T follicular helper cell (primary cell): ENCODE data around the gene C6.
"Not testable (repeated sequence)": the region's sequence is repeated elsewhere in the genome, so short reads cannot be mapped to it uniquely, and the experiment has no call there.

Experiments used
- DNase-seq: peaks from one replicate; pipeline ENCODE4 v3.0.0-alpha.2; 2020; ENCODE audit warnings: low read depth

Gene C6

DNA sequence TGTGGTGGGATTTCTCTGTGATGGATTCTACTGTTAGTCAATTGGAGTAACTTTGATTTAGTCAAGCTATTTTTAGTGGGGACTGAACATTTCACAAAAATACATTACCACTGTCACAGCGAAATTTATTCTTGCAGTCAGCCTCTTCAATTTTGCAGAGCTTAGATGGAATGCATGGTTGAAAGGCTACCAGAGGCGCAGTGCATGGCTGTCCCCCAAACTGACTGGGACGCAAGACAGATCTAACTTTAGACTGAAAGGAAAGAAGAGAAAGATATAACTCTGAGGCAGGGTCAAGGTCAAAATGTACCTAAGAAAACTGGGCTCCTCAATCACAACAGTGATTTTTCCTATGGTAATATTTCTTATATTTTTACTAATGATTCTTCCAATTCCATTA lies 13.7 kb downstream of the C6 start:
- no peak for DNase-seq

DNA sequence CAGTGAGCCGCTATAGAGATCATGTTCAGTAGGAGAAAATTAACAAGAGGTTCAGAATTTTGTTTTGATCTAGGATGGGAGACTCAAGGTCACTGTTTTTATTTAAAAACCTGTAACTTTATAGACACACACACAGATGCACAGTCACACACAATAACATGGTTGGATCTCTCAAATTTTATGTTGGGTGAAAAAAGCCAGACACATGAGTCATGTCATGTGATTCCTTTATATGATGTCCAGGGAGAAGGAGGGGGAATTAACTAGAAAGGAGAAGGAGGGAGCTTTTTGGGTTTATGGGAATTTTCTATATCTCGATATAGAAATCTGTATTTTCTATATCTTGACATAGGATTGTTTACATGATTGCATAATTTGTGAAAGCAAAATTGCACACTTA lies 17.1 kb downstream of the C6 start:
- no peak for DNase-seq

DNA sequence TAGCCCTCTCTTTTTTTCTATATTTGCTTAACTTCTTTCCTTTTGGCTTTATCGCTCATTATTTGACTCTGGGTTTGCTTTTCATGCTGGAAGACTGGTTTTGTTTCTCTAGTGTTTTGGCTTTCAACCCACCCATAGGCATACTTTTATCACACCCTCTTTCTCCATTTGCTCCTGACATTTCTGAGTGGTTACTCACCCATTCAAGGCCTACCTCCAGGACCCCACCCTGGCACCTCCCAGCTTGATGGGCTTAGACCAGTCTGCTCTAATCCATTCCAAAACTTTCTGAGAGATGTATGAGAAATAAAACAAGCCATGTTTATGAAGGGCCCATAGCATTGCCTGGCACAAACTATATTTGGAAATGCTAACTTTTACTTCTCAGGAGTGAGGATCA lies 18.1 kb downstream of the C6 start:
- no peak for DNase-seq

DNA sequence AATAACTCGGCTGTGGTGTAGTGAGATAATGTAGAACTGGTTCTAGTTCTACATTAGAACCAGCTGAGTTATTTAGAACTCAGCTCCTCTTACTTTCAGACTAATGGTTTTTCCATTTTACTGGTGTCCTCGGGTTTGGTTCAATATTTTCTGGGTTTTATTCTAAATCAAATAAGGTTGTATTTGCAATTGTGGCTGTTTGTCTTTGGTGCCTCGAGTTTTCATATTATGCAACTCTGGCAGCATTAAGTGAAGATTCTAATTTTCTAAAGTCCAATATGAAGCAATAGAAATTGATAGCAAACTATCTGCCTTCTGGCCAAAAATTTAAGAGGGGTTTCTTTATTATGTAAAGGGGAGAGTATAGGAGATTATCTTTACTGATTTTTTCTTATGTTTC lies 19.0 kb downstream of the C6 start:
- DNase-seq: no peak

DNA sequence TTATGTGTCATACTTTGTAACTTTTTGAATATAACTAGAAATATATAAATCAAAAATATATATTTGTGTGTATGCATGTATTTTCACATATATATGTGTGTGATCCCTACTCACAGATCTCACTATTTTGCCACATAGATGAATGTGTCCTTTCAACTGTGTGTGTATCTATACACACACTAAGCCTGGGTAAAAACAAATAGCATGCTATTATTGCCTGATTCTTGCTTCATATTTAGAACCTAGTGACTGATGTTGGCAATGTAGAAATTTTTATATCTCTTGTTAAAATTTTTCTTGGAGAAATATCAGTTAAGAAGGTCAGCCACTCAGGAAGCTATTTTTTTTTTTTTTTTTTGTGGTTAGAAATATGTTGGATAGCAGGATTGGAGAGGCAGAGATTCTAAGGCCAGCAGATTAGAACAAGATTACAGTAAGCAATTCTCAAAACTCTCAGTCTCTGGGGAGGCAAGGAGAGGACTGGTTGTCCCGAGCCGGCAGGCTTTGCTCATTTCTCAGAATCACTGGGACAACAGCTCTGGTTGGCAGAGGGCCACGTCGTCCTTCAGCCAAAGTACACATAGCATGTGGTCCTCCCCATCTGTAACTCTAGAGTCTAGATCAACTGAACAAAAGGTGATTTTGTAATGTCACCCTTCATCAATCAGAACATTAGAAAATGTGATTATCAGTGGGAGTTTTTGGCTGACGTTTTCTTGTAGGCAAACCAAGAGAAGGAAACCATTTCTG lies 19.7 kb downstream of the C6 start:
- DNase-seq: no peak

DNA sequence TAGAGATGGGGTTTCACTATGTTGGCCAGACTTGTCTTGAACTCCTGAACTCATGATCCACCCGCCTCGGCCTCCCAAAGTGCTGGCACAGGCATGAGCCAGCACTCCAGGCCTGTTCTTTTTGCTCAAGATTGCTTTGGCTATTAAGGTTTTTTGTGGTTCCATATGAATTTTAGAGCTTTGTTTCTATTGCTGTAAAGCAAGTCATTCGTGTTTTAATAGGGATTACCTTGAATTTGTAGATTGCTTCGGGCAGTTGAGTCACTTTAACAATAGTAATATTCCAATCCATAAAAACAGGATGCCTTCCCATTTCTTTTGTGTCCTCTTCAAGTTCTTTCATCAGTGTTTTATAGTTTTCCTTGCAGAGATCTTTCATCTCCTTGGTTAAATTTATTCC lies 22.1 kb downstream of the C6 start:
- DNase-seq: no peak

DNA sequence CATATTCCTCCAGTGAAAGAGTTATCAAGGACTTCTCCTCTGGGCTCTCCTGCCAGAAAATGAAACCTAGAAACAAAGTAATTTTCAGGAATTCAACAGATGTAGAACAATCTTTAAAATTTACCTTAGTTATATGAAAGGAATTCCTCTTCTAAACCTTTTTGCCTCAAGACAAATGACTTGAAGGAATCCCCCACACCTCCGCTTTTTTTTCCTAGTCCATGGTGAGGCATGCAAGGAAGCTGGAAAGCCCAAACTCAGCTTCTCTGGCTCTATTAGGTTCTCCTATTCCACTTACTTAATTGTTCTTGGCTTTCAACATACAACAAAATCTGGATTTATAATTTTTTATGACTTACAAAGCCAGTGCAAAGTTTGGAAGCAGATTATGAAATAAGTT lies 27.2 kb downstream of the C6 start:
- DNase-seq: no peak

DNA sequence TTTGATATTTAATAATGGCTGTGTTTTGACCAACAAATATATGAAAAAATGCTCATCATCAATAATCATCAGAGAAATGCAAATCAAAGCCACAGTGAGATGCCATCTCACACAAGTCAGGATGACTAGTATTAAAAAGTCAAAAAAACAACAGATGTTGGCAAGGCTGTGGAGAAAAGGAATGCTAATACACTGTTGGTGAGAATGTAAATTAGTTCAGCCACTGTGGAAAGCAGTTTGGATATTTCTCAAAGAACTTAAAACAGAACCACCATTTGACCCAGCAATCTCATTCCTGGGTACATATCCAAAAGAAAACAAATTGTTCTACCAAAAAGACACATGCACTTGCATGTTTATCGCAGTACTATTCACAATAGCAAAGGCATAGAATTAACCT lies 30.0 kb downstream of the C6 start:
- not testable (repeated sequence) for DNase-seq

DNA sequence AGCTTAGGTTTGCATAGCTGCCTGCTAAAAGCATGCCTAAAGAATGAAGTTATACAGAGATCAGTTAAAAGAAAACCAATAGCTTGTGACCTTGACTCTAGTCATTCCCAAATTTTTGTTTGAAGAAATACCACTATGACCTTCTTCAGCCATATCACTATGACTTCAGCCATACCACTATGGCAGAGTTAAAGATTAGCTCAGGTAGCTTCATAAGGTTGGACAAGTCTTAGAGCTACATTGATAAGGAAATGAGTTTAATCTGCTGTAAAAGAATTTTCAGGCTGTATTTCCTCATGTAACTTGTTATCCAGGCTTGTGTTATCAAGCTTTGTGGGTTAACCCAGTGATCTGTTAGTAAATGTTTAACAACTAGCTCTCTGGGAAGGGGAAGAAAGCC lies 30.7 kb downstream of the C6 start:
- DNase-seq: no peak

DNA sequence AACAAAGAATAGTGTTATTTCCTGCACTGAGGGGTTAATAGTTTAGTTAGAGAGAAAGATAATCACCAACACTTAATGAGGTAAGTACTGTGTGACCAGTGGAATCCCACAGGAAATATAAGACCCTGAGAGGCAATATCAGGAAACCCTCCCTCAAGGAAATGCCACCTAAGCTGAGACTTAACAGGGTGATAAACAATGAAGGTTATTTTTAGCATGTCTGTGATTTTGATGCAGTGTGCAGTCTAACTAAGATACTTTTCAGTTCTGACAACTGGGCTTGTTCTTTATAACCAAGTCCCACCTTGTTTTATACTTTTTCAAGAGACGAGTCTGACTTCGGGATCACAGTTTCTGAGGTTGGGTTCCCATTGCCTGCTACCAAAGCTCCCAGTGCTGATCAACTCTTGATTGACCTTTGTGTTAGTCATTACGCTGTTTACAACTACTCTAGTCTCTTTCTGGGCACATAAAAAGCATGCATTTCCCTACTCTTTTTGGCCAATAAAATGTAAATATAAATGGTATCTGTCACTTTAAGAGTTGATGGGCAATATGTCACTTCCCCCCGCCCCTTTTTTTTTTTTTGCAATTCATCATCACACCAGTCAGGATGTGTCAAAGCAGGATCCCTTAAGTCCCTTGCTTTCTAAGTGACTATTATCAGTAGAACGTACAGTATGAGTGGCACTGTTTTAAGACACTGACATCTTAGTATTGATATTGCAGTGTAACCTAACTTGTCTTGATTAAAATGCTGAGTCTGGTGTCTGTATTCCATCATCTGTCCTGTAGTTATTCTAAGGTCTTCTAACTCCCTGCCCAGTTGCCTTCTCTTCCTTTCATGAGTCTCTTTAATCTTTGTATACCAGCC lies 31.4 kb downstream of the C6 start:
- no peak for DNase-seq

DNA sequence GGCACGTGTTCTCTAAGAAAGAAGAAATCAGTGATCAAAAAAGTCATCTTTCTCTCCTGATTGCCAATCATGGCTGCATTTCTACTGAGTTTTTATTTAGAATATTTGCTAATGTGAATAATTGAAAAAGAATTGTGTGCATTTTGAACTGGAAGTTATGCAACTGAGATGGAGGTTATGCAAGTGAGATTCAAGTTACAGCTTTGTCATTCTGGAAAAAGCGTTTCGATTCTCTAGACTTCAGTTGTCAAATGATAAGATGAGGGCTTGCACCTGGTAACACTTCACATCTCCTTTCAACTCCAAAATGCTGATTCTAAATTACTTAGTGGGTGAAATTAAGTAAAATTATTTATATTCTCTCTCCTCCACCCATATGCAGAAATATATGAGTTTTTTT lies 36.4 kb downstream of the C6 start:
- DNase-seq: no peak

DNA sequence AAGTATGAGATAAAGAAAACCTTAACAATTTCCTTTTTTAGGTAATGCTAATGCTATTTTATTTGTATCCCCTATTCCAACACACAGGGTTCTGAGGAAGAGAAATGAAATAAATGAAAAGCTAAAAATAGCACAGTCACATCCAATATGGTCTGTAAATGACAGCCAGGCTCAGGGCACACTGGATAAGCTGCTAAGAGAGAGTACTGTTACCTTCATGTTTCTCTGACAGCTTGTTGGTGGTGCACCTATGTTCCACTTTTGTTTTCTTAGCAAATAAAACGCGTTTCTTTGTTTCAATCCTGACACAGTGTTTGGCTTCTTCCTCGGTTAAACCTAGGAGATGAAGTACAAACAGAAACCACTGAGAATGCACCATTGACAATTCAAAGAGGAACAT lies 41.3 kb downstream of the C6 start:
- no peak for DNase-seq

DNA sequence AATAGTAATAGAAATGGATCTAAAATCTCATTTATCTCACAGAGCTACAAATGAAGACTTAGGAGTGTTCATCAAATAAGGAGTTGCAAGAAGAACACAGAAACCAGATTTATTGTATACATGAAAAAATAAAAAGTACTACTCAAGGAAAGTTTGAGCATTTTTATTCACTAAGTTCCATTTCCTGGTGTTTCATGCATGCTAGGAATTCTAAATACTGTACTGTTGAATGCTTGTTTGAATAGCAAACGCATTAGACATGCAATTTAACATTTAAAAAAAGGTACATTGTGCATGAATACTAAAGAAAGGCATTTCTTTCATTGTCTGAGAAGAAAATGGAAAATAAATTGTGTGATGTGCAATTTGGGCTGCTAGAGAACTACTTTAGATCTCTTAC lies 52.1 kb downstream of the C6 start:
- no peak for DNase-seq

DNA sequence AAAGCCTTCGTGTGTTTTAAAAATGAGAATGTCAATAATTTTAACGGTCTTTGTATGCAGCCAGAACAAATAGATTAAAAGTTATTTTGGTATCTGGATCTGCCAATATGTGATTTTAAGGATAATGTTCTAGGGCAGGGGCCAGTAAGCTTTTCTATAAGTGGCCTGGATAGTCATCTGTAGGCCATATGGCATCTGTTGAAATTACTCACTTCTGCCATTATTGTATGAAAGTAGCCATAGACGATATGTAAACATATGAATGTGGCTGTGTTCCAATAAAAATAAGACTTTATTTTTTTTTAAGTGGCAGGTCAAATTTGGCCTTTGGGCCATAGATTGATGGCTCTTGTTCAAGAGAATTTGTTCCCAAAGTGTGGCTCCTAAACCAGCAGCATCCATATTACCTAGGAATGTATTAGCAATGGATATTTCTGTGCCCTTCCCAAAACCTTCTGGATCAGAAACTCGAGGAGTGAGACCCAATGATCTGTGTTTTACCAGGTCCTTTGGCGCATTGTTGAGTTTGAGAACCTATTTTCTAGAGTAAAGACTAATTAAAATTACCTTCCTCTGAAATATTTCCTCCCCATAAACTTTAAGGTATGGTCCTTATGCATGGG lies 55.9 kb downstream of the C6 start:
- DNase-seq: no peak

DNA sequence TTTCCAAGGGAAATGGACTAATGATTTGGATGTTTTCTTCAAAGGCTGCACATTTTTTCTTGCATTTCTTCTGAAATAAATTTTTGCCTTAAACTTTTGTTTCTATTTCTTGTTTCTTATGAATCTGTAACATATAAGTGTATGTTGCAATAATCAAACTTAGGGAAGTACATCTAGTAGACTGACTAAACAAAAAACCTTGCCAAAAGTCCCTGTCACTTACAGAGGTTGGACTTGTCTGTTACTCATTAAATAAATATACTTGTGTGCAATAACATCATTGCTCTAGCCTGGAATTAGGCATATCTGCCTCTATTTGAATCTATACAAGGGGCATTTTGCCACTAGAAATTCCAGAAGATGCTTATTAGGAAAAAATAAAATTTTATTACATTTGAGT lies 56.6 kb downstream of the C6 start:
- no peak for DNase-seq

DNA sequence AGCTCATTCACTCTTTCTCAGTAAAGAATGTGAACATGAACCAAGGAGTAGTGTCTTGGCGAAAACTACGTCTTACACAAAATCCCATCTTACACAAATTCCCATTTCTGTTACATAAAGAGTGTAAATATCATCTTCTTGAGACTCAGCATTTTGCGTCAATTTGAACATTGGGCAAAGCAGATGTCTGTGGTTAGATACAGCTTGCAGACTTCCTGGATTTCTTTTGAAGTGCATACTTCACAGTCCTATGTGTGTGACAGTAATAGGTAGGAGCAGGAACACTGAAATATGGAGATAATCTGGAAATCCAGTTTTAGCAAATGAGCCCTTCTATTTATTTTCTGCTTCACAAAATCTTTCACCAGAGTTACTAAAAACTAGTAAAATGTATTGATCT lies 58.8 kb downstream of the C6 start:
- no peak for DNase-seq

DNA sequence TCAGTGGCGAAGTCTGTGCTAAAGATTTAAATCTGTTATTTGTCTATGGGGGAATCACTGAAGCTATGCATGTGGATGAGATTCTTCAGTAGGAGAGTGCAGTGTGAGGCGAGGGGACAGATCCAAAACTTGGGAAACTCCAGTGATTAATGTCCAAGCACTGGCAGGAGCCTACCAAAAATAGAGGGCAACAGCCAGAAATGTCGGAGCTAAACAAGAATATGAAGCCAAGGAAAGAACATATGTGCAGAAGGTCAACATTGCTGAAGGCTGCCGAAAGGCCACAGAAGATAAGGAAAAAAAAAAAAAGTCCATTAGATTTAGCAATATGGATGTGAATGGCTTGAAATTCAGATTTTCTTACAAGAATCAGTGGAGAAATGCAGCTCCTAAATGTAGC lies 61.8 kb downstream of the C6 start:
- no peak for DNase-seq

DNA sequence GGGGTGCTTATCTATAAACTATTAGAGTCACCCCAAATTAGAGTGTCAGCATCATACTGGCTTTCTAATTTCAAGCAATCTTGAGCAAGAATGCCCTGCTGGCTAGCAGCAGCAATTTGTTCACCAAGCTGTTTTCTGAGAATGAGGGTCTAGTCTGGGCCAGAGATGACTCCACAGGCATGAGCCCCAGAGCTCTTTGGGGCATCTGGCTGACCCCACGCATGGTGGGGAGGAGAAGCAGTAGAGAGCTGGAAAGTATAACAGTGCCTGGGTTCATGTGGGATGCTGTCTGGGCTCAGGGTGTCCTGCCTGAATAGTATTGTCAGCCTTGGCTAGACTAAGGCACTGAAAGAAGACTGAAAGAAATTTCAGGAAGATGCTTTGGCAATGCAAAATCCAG lies 64.9 kb downstream of the C6 start:
- DNase-seq: no peak

DNA sequence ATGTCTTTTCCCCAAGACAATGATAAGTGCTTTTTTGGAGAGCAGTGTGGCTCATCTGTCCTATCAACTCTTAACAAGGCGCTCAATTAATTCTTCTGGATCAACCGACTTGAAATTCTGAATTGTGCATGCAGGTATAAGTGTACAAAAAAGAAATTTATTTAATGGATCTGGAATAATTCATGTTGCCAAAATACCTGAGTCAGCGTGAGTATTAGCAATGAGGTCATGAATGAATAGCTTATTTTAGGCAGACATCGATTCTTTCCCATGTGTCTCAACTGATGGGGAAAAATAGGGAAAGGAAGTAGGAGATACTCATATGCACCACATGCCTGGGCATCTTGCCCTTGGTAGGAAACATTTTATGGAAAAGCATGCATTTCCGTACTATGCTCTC lies 68.0 kb downstream of the C6 start:
- no peak for DNase-seq

DNA sequence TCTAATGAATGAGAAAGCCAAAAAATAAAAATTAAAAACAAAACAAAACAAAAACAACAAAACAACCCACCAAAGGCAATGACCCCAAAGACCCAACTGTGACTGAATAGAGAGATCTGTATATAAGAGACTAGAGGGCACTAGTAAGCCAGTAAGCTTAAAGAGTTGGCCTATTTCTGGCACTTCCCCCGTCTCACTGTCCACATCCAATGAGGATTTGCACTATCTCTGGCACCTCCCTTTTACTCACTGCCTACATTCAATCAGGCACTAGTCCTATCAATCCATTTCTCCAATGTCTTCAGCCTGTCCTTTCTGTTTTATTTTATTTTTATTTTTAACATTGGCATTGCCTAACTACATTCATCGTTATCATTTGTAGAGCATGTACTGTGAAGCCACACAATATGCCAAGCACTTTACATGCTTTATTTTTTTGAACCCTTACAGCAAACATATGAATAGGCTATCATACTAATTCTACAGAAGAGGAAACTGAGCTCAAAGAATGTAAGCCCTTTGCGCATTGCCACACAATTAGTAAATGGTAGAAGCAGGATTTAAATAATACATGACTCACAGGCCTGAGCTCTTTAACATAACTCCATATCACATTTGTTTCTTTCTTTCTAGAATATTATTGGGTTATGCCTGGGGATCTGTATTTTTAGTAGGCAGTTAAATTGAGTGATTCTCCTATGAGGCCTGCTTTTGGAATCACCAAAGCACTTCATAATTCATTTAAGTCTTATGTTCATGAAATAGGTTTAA lies 70.0 kb downstream of the C6 start:
- DNase-seq: no peak

DNA sequence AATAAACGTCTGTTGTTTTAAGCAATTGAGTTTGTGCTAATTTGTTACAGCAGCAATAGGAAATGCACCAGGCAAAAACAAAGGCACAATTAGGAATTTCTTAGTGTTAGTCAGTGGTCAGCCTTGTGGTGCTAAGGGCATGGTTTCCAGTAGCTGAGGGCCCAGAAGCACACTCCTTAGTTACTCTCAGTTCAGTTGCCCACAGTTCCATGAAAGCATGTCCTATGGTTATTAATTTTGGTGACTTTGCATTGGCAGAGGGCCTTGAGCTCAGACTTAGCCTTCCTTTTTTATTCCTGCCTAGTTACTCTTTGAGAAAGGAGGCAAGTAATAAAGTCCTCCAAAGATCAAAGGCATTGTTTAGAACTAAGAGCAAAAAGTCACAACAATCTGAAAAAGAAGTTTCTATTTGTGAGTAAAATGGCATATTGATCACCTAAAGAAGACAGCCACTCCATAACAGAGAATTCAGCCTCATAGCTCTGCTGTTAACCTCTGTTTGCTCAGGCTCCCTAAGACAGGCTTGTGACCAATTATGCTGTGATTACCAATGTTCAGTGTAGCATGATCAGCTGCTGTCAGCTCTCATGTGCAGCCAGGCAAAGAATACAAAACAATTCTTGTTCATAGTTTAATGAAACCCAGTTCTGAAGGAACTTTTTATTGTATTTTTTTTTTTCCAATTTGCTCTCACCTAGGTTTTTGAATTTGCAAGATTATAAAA lies 85.2 kb downstream of the C6 start:
- DNase-seq: no peak

DNA sequence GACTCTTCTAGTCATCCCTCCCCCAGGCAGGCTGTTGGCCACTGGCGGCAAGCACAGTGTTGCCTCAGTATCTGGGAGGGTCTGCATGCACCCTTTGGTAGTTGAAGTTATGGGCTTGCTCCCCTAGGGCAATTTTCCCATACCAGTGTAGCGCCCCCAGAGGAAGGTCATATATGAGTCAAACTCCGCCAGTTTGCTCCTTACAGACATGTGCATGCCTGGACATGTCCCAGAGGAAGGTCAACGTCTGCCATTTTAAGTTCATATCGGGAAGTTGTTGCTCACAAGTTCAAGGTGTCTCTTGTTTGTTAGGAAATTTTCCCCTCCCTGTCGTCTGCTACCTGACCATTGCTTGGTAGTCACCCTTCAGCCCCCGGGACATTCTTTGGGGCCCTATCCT lies 90.9 kb downstream of the C6 start:
- no peak for DNase-seq
